Panc1 (cell line): ENCODE results near the gene CUL9. TPM values are rescaled to one million over a fixed set of nuclear protein-coding genes. Genes with fewer than 3 reads are reported as not detected.

Source experiments
- ATAC-seq: fragments of 200-7000 bp; cut with Tn5 transposase; 2 replicates; pipeline ENCODE4 v1.9.1; 2020; ENCODE audit warnings: mild to moderate bottlenecking, moderate library complexity
- BruUV-seq: library from RNA; stranded (reverse); fragments of 400-500 nt; replicated peaks from 2 replicates; lab custom pipeline; 2021; lab: Mats Ljungman, UMichigan
- CTCF ChIA-PET: fragments of 300-600 bp; sonication (Branson Sonifier 250); formaldehyde crosslinking; loops from one replicate; lab custom pipeline; 2022; ENCODE audit warnings: antibody characterized with exemption; lab: Charles Lee
- POLR2A ChIA-PET: fragments of 300-600 bp; sonication (Branson Sonifier 250); formaldehyde crosslinking; loops from one replicate; lab custom pipeline; 2022; ENCODE audit warnings: antibody characterized with exemption; lab: Charles Lee
- DNase-seq: peaks from one replicate; pipeline ENCODE4 v3.0.0-alpha.2; 2010; ENCODE audit warnings: low read depth, low spot score
- H3K27ac ChIP-seq: 2 replicates; pipeline ENCODE4 v1.5.1; 2011; ENCODE audit warnings: mild to moderate bottlenecking, low read length, inconsistent platforms
- H3K27me3 ChIP-seq: fragments of 200-500 bp; sonication (Bioruptor generic); 2 replicates; pipeline ENCODE4 v1.6.0; 2014; ENCODE audit warnings: low read length, inconsistent platforms; ENCODE audit not compliant: control insufficient read depth, insufficient read depth
- H3K36me3 ChIP-seq: fragments of 200-500 bp; sonication (Bioruptor generic); 2 replicates; pipeline ENCODE4 v1.5.1; 2014; ENCODE audit warnings: inconsistent platforms, mild to moderate bottlenecking, low read length, moderate library complexity; ENCODE audit not compliant: control insufficient read depth, insufficient read depth
- H3K4me1 ChIP-seq: 2 replicates; pipeline ENCODE4 v1.5.1; 2011; ENCODE audit warnings: inconsistent platforms, mild to moderate bottlenecking, low read length, moderate library complexity; ENCODE audit not compliant: control insufficient read depth, insufficient read depth
- H3K4me3 ChIP-seq, 2 experiments: 2 replicates each; pipeline ENCODE4 v1.5.1; 2011 to 2012; ENCODE audit warnings: low read depth in 2 of 2, low read length in 2 of 2, mild to moderate bottlenecking in 2 of 2, inconsistent platforms in 1 of 2, moderate library complexity in 1 of 2
- H3K9me3 ChIP-seq: fragments of 200-500 bp; sonication (Bioruptor generic); 2 replicates; pipeline ENCODE4 v1.5.1; 2014; ENCODE audit warnings: low read depth, mild to moderate bottlenecking, inconsistent platforms, low read length, moderate library complexity; ENCODE audit not compliant: control insufficient read depth, insufficient read depth
- POLR2AphosphoS5 ChIP-seq: IDR thresholded peaks from 2 replicates; pipeline ENCODE4 v1.6.1; 2012; ENCODE audit warnings: mild to moderate bottlenecking, low read depth, low read length, moderate library complexity
- REST ChIP-seq, 2 experiments: IDR thresholded peaks; 2 replicates each; pipeline ENCODE4 v1.6.1; 2011 to 2012; ENCODE audit warnings: low read depth in 2 of 2, control low read depth in 1 of 2, low read length in 1 of 2, mild to moderate bottlenecking in 1 of 2, moderate library complexity in 1 of 2; ENCODE audit not compliant: insufficient read depth in 1 of 2
- SIN3A ChIP-seq: IDR thresholded peaks from 2 replicates; pipeline ENCODE4 v1.6.1; 2012; ENCODE audit warnings: low read depth, mild to moderate bottlenecking, low read length, moderate library complexity, borderline replicate concordance; ENCODE audit not compliant: insufficient read depth
- TCF7L2 ChIP-seq: IDR thresholded peaks from 2 replicates; pipeline ENCODE4 v1.6.1; 2011; ENCODE audit warnings: mild to moderate bottlenecking, low read depth, low read length, inconsistent platforms
- in situ Hi-C: cut with HindIII; loops from 2 replicates; pipeline ENCODE4 v1.10.0; 2016; ENCODE audit warnings: low sequenced_read_pairs, low pct_unique_long_range_greater_than_20kb
- intact Hi-C: fragments of 100-400 bp; cut with micrococcal nuclease; formaldehyde crosslinking; loops from one replicate; pipeline ENCODE4 v1.10.0; 2022; ENCODE audit not compliant: unreplicated experiment
- total RNA-seq: library from RNA; stranded (reverse); gene quantifications from one replicate; pipeline ENCODE4 v1.2.1, GENCODE V29; 2021; ENCODE audit not compliant: unreplicated experiment
- TF ChIP-seq, protein P1 (sequence below): fragments of 450-650 bp; IDR thresholded peaks from 2 replicates; pipeline ENCODE4 v1.5.1; 2017; ENCODE audit warnings: mild to moderate bottlenecking

CUL9 gene
- total RNA-seq, 1 experiment from 2014 or later, result 54.3 TPM

DNA sequence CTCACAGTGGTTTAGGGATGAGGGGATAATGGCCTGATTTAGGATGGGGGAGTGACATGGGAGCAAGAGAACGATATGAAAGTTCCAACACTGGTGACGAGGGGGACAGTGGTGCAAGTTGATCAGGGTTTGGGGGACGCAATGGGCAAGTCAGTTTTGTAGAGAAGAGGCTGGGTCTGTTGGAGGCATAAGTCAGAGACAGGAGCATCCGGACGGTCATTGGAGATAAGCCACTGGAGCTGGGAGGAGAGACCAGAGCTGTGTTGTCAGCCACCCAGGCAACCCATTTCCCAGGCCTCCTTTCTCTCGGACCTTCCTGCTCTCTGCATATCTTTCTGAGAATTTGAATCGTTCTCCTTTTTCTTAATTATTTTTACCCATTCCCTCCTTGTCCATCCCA, 37.8 kb downstream of the CUL9 start:
- DNase-seq (no peak), ATAC-seq (no peak)
- Histone ChIP-seq H3K27ac (no peak overlapping the region), H3K27me3 (no peaks in the 10 kb centered on the region), H3K9me3 (no peaks in the 10 kb centered on the region), H3K4me1 (peaks cover 5% of the 10 kb centered on the region; the same call in 1 of the 2 replicates), H3K36me3 (no peaks in the 10 kb centered on the region; the same call in 1 of the 2 replicates), H3K4me3 (no peak overlapping the region)
- intact Hi-C loops, result no loop called here
- in situ Hi-C loops, result no loop called here
- CTCF ChIA-PET, result interaction anchor here (0.6 to 1.0 kb wide), 2 partner anchors 9 to 225 kb away, joined by 3 read pairs; partner anchors contain the start of gene DNPH1
- POLR2A ChIA-PET, result no interaction called here
- BruUV-seq, result no TSS peak
- TF ChIP-seq, protein P1, sequence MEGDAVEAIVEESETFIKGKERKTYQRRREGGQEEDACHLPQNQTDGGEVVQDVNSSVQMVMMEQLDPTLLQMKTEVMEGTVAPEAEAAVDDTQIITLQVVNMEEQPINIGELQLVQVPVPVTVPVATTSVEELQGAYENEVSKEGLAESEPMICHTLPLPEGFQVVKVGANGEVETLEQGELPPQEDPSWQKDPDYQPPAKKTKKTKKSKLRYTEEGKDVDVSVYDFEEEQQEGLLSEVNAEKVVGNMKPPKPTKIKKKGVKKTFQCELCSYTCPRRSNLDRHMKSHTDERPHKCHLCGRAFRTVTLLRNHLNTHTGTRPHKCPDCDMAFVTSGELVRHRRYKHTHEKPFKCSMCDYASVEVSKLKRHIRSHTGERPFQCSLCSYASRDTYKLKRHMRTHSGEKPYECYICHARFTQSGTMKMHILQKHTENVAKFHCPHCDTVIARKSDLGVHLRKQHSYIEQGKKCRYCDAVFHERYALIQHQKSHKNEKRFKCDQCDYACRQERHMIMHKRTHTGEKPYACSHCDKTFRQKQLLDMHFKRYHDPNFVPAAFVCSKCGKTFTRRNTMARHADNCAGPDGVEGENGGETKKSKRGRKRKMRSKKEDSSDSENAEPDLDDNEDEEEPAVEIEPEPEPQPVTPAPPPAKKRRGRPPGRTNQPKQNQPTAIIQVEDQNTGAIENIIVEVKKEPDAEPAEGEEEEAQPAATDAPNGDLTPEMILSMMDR, result no peak
- TF ChIP-seq SIN3A (no peak), REST (IDR thresholded peaks at IDR 0.05; ENCODE audit: insufficient read depth in 1 of 2, low read depth in 2 of 2, low read length in 1 of 2) (no peak), TCF7L2 (no peak), POLR2AphosphoS5 (no peak)

- intact Hi-C loops (no loop called here), in situ Hi-C loops (no loop called here)
- no peak overlapping the region for H3K4me3 ChIP-seq
- ATAC-seq (no peak), DNase-seq (no peak)
- ChIA-PET POLR2A (interaction anchor here (0.5 to 1.0 kb wide), 2 partner anchors 32 to 46 kb away, joined by 3 to 5 read pairs; no protein-coding TSS in a partner anchor), CTCF (interaction anchor here (0.6 to 1.0 kb wide), 2 partner anchors 9 to 224 kb away, joined by 3 read pairs; partner anchors contain the start of gene DNPH1)
- peaks cover 5% of the 10 kb centered on the region; the same call in 1 of the 2 replicates for H3K4me1 ChIP-seq
- H3K9me3 ChIP-seq, result no peaks in the 10 kb centered on the region
- no peak overlapping the region for H3K27ac ChIP-seq
- BruUV-seq, result no TSS peak
- no peaks in the 10 kb centered on the region for H3K27me3 ChIP-seq
- no peaks in the 10 kb centered on the region; the same call in 1 of the 2 replicates for H3K36me3 ChIP-seq
- TF ChIP-seq SIN3A, result no peak
- no peak for TF ChIP-seq POLR2AphosphoS5
- no peak for TF ChIP-seq TCF7L2
- TF ChIP-seq REST (IDR thresholded peaks at IDR 0.05; ENCODE audit: insufficient read depth in 1 of 2, low read depth in 2 of 2, low read length in 1 of 2), result no peak
- TF ChIP-seq, protein P1, result no peak
Measured at GRCh38 chr6:43220439-43220951, 38.5 kb downstream of the CUL9 start.
